HG03457 (cell line): ENCODE results near the gene NRG3.

ENCODE experiments used
- ATAC-seq: cut with Tn5 transposase; IDR thresholded peaks from one replicate; pipeline ENCODE4 v1.9.1; 2021; ENCODE audit warnings: moderate number of reproducible peaks; ENCODE audit not compliant: unreplicated experiment

The NRG3 gene

DNA sequence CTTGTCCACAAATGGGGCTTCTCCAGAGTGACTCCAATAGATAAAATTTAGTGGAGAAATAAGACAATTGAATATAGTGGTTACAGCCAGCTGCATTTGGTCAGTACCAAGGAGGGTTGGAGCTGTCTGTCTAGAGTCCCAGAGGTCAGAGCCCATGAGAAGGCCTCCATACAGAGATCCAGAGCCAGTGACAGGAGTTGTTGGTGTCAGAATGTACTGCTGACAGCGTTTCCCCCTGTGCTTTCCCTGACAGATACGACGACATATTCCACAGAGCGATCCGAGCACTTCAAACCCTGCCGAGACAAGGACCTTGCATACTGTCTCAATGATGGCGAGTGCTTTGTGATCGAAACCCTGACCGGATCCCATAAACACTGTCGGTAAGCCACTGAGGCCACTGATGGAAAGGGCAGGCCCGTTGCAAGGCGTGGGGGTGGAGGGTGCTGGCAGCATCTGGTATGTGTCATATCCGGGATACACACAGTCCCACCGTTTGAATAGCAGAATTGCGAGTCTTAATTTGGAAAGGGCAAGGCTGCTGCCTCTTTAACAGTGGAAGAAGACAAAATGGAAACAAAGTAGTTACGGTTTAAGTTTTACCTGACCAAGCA, 483.6 kb downstream of the NRG3 start:
- no peak for ATAC-seq

DNA sequence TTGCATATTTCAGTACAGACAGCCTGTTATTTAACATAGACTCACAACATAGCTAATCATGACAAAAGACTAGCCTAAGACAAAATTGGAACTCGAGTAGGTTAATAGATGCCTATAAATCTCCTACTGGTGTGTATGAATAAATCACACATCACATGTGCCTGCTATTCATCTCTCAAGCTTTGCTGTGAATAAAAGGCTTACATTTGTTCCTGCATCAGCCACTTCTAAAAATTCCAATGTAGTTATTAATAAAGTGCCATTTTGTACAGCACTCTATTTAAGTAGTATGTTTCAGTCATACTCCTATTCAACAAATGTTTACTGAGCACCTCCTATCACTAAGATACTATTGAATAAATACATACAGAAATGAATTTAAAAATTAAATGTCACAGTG, 486.3 kb downstream of the NRG3 start:
- ATAC-seq: no peak

DNA sequence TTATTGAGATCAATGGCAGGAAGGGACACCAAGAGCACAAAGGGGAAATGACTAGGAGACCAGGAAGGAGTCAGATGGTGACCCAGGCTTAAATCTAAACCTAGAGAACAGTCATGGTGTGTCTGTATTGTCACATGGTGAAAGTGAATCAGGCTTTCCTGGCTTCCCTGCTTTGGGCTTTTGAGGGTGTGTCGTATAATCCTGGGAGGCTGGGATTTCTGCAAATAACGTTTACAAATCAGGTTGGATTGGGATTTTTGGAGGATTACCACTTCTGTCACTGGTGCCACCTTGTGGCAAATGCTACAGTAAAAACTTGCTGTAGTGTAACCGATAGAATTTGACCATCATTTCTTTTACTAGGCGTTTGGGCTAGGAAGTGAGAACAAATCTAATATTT, 502.6 kb downstream of the NRG3 start:
- ATAC-seq: no peak

- ATAC-seq: no peak
These were observed 503.2 kb downstream of the NRG3 start for GRCh38 chr10:82378146-82378545.

- ATAC-seq: no peak
These were observed 508.4 kb downstream of the NRG3 start for GRCh38 chr10:82383350-82383749.

DNA sequence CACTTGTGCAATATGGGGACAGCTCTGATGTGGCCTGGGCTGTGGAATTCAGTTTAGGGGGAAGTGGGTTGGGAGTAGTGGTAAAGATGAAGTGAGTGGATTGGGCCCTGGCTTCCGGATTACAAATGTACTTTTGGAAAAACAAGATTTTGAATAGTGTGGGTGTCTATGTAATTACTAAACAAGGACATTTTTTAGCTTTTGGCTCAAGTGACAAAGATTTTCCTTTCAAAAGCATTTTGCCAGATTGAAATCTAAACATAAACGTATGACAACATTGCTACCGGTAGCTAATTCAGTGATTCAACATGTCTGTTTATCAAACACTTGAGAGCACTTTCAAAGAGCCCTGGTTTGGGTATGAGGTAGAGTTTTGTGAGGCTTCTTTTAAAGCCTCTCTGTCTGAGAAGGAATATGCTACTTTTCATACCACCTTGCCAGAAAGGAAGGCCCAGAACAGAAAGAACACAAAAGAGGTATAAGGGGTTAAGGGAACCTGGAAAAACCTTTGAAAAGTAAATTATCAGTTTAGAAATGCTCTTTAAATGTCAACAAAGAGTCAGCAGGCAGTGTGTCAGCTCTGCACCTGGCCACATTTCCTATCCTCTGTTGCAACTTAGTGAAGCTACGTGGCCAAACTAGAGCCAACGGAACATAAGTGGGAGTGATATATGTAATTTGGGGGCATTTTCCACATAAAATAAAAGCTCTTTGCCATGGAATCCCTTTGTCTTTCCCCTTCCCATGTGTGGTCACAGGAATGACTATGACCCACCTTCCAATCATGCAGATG, 516.1 kb downstream of the NRG3 start:
- no peak for ATAC-seq

- no peak for ATAC-seq
These were observed 517.0 kb downstream of the NRG3 start for GRCh38 chr10:82391971-82392370.

- ATAC-seq: no peak
These were observed 517.5 kb downstream of the NRG3 start for GRCh38 chr10:82392533-82392932.

GRCh38 chr10:82394122-82394521, 519.1 kb downstream of the NRG3 start:
- ATAC-seq: no peak

DNA sequence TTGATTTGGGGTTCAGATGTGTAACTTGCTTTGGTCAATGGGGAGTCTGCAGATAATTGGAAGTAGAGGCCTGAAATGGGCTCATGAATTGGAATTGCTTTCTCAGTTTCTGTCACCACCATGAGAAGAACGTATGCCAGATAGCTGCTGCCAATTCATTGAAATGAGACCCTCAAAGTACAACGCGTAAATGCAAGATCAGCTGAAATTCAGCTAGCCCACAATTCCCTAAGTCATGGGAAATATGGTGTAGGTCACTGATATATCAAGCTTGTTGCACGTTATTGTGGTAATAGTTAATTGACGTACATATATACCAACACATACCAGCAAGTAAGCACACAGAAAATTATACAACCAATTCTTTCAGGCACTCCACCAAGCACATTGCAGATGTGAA, 520.0 kb downstream of the NRG3 start:
- no peak for ATAC-seq

DNA sequence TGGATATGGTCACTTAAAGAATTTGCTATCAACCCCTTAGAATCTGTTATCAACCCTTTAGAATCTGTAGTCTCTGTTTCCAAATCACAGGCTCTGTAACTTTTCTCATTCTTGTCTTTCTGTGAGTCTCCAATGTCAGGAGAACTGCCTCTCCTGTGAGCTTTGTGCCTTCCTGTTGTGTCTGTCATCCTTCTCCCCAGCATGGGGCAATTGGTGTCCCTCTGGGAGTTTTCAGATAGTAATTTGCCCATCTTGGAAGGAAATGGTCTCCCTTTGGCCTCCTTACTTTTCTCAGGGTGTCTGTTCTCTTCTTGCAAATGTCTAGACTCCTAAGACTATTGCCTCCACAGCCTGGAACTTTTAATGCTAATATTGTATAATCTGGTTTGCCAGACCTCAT, 521.9 kb downstream of the NRG3 start:
- ATAC-seq: no peak

- ATAC-seq: no peak
These were observed 522.9 kb downstream of the NRG3 start for GRCh38 chr10:82397854-82398253.

- no peak for ATAC-seq
These were observed 524.9 kb downstream of the NRG3 start for GRCh38 chr10:82399850-82400249.

DNA sequence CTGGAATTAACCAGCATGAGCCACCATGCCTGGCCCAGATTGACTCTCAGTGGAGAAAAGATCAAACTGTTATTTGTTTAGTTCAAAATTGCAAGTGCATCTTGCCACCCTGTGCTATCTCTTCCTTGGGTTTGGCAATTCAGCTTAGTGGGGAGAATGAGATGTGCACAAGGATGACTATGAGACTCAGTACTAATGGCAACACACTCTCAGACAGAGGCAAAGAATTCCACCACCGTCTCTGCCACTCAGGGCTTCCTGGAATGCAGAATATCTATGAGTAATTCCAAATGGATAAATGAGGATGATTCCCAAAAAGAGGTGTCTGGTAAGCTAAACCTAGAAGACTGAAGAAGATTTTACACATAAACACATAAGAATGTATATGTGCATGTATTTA, 525.8 kb downstream of the NRG3 start:
- no peak for ATAC-seq

DNA sequence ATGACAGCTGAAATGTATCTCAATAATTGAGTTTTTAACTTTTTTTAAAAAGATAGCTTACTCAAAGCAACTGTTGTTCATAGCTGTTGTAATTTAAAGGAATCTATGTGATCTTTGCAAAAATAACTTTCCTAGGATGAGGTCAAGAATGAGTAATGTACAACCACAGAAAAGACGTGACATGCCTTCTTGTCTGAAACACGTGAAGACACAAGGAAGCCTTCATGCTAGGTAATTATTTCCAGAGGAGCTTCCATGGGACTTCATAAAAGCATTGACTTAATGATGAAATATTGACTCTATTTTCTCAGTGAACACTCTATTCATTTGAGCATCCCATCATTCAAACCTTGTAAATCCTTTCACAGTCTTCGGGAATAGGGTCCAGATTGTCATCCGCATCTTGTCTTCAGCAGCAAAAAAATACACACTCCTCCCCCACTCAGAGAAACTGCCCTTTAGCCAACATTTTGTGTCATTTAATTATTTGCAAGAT, 528.0 kb downstream of the NRG3 start:
- no peak for ATAC-seq

DNA sequence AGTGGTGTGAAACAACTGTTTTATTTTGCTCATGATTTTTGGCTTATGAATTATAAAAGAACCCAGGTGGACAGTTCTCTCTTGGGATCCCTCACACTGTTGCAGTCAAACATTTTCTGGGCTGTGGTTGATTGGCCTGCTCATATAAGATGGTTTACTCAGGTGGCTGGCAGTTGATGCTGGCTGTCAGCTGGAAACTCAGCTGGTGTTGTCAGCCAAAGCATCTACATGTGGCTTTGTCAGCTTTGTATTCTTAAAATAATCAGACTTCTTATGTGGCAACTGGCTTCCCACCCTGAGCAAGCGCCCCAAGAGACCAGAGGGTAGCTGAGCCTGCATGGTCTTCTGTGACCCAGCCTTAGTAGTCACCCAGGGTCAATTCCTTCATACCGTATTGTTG, 534.7 kb downstream of the NRG3 start:
- no peak for ATAC-seq

DNA sequence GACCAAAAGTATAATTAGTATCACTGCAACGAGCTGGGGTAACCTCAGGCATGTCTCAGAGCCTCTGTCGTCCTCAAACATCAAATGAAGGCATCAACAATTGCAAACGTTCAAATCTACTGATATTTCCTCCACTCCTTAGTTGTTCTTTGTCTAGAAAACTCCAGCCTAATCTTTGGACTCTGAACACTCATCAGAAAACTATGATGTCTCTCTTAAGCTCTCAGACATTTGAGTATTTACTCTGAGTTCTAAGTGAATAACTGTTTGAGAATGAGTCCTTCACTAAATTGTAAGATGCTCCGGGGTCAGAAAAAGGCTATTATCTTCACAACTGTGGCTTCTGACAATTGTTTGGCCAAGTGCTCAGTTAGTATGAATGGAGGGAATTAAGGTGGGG, 536.4 kb downstream of the NRG3 start:
- no peak for ATAC-seq

DNA sequence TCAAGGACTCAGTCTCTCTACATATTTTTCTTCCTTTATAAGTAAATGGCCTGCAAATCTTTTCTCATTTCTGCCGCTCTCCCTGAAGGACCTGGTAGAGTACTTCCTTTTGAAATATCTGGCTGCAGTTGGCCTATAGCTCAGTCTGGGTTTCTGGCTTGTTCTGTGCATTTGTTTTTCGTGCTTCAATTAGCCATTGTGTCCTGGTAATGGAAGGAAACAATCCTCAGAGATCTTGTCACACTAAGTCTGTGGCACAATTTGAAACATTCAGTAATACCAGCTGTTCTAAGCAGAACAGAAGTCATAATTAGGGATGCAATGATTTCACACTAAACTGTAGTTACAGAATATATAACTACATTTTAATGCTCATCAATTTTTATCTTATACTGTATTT, 545.0 kb downstream of the NRG3 start:
- ATAC-seq: no peak

DNA sequence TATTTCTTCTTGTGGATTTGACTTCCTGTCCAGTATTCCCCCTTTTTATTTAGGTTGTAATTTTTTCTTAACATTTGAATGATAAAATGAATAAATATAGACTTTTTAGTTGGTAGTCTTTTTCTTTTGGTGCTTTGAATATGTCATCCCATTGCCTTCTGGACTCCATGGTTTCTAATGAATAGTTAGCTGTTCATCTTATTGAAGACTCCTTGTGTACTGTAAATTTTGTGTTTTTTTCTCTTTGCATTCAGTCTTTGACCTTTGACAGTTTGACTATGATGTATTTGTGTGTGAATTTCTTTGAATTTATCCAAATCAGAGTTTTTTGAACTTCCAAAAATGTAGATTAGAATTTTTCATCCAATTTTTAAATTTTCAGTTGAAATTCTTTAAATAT, 554.3 kb downstream of the NRG3 start:
- no peak for ATAC-seq

GRCh38 chr10:82438277-82438676, 563.3 kb downstream of the NRG3 start:
- ATAC-seq: no peak

DNA sequence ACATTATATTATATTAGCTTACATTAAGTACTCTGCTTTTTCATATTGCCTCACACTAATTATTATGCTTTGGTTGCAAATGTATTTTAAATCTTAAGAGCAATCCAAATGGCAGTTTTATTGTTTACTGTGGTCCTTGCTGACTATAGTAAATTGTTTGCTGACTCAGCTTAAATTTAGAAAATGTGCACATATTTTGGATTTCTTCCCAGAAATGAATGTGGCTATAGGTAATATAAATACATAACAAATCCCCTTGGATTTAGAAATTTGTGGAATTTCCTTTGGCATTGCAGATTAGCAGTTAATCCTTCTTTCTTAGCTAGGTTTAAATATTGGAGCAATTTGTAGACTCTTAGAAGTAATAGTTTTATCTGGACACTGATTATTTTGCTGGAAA, 565.8 kb downstream of the NRG3 start:
- ATAC-seq: no peak

- ATAC-seq: no peak
These were observed 577.1 kb downstream of the NRG3 start for GRCh38 chr10:82452046-82452445.

- no peak for ATAC-seq
These were observed 577.7 kb downstream of the NRG3 start for GRCh38 chr10:82452676-82453075.
